GM23338 (cell line): ENCODE results near the gene CEP78.

Experiments used
- CREB1 ChIP-seq: fragments of 250-450 bp; sonication (Bioruptor Pico); IDR thresholded peaks from 2 replicates; pipeline ENCODE4 v1.5.0; 2020; ENCODE audit warnings: low read depth, mild to moderate bottlenecking, moderate library complexity
- CTCF ChIP-seq, 2 experiments: fragments of 200-600 bp in 1 of 2; sonication (generic) in 1 of 2; conservative IDR thresholded peaks; 2 replicates each; pipeline versions ENCODE4 v1.5.1 to v1.6.1; 2016 to 2017; ENCODE audit warnings: antibody characterized with exemption in 2 of 2, low read depth in 2 of 2, mild to moderate bottlenecking in 2 of 2, moderate library complexity in 1 of 2
- EZH2 ChIP-seq: fragments of 200-600 bp; sonication (generic); IDR thresholded peaks from one replicate; pipeline ENCODE4 v1.8.0; 2017; ENCODE audit warnings: antibody characterized with exemption, mild to moderate bottlenecking, low read depth; ENCODE audit not compliant: unreplicated experiment
- EZH2phosphoT487 ChIP-seq: fragments of 200-600 bp; sonication (generic); IDR thresholded peaks from one replicate; pipeline ENCODE4 v1.8.1; 2018; ENCODE audit warnings: antibody characterized with exemption; ENCODE audit not compliant: unreplicated experiment
- POLR2AphosphoS5 ChIP-seq: IDR thresholded peaks from 2 replicates; pipeline ENCODE4 v1.6.1; 2016; ENCODE audit warnings: antibody characterized with exemption, low read depth
- REST ChIP-seq: IDR thresholded peaks from one replicate; pipeline ENCODE4 v1.6.1; 2018; ENCODE audit warnings: antibody characterized with exemption; ENCODE audit not compliant: unreplicated experiment
- ZNF114 ChIP-seq: fragments of 250-450 bp; sonication (Bioruptor Pico); IDR thresholded peaks from 2 replicates; pipeline ENCODE4 v1.5.0; 2020; ENCODE audit warnings: mild to moderate bottlenecking, moderate library complexity

- TF ChIP-seq EZH2 (no peak), CREB1 (no peak), CTCF (conservative IDR thresholded peaks at IDR 0.05; ENCODE audit: low read depth in 2 of 2) (no peak), POLR2AphosphoS5 (no peak), EZH2phosphoT487 (no peak), REST (no peak), ZNF114 (CRISPR knock-in tag) (no peak)
These were observed 76.1 kb downstream of the CEP78 start for GRCh38 chr9:78311886-78312524.
